ENCODE measurements around the gene ACVR1C.
"Not testable (repeated sequence)": the region's sequence is repeated elsewhere in the genome, so short reads cannot be mapped to it uniquely, and the experiment has no call there.

ACVR1C gene

DNA sequence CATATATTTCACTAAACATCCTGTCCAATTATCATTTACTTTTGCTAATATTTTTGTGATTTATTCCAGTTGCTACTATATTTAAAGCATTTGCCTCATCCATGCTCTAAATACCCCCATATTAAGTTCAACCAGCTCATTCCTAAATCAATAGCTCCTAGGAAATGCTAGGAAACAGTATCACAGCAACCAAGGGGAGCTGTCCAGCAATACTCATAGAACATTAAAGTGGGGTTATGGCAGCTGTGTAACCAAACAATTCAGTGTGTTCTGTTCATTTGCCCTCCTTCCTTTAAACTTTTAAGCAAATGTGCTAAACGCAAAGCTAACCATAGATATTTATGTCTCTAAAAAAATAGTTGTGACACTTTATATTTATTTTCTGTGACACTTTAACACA lies 41.1 kb downstream of the ACVR1C start:
- H3K4me3 ChIP-seq (ENCODE audit: low read depth, low read length): no peak overlapping the region
- TF ChIP-seq, protein P1, sequence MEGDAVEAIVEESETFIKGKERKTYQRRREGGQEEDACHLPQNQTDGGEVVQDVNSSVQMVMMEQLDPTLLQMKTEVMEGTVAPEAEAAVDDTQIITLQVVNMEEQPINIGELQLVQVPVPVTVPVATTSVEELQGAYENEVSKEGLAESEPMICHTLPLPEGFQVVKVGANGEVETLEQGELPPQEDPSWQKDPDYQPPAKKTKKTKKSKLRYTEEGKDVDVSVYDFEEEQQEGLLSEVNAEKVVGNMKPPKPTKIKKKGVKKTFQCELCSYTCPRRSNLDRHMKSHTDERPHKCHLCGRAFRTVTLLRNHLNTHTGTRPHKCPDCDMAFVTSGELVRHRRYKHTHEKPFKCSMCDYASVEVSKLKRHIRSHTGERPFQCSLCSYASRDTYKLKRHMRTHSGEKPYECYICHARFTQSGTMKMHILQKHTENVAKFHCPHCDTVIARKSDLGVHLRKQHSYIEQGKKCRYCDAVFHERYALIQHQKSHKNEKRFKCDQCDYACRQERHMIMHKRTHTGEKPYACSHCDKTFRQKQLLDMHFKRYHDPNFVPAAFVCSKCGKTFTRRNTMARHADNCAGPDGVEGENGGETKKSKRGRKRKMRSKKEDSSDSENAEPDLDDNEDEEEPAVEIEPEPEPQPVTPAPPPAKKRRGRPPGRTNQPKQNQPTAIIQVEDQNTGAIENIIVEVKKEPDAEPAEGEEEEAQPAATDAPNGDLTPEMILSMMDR (IDR thresholded peaks at IDR 0.05; ENCODE audit: borderline replicate concordance, insufficient read depth, low read depth, low read length): no peak

- TF ChIP-seq, protein P1 (IDR thresholded peaks at IDR 0.05; ENCODE audit: borderline replicate concordance, insufficient read depth, low read depth, low read length): no peak
- H3K4me3 ChIP-seq (ENCODE audit: low read depth, low read length): no peak overlapping the region
Observed at GRCh38 chr2:157574165-157574564, 54.5 kb downstream of the ACVR1C start.

- H3K4me3 ChIP-seq (ENCODE audit: low read depth, low read length): no peak overlapping the region
- TF ChIP-seq, protein P1 (IDR thresholded peaks at IDR 0.05; ENCODE audit: borderline replicate concordance, insufficient read depth, low read depth, low read length): peak; percentile 23; the same call in 1 of the 2 replicates
Observed at GRCh38 chr2:157572725-157573124, 55.9 kb downstream of the ACVR1C start.

DNA sequence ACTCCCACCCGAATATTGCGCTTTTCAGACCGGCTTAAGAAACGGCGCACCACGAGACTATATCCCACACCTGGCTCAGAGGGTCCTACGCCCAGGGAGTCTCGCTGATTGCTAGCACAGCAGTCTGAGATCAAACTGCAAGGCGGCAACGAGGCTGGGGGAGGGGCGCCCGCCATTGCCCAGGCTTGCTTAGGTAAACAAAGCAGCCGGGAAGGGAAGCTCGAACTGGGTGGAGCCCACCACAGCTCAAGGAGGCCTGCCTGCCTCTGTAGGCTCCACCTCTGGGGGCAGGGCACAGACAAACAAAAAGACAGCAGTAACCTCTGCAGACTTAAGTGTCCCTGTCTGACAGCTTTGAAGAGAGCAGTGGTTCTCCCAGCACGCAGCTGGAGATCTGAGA lies 62.0 kb downstream of the ACVR1C start:
- H3K4me3 ChIP-seq (ENCODE audit: low read depth, low read length): not testable (repeated sequence)

GRCh38 chr2:157566113-157566512 lies 62.6 kb downstream of the ACVR1C start:
- H3K4me3 ChIP-seq (ENCODE audit: low read depth, low read length): not testable (repeated sequence)

DNA sequence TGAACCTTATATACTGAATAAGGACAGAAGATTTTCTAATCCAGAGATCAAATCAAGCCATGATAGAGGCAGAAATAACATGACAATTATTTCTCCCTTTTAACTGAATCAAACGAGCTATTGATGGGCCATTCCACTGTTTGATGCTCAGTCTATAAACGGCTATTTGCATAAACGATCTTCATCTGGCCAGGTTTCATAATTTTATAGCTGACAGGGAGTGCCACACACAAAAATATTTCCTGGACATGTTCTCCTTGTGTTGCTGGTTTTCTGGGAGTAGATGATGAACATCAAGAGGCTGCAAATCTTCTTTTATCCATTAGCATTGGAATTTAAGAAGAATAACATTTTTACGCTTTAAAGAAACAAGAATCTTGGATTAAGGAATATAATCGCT lies 63.1 kb downstream of the ACVR1C start:
- no peak overlapping the region for H3K4me3 ChIP-seq (ENCODE audit: low read depth, low read length)
- TF ChIP-seq, protein P1 (IDR thresholded peaks at IDR 0.05; ENCODE audit: borderline replicate concordance, insufficient read depth, low read depth, low read length): no peak

- H3K4me3 ChIP-seq (ENCODE audit: low read depth, low read length): no peak overlapping the region
- TF ChIP-seq, protein P1 (IDR thresholded peaks at IDR 0.05; ENCODE audit: borderline replicate concordance, insufficient read depth, low read depth, low read length): no peak
Observed at GRCh38 chr2:157559890-157560289, 68.8 kb downstream of the ACVR1C start.

GRCh38 chr2:157559461-157559860 lies 69.2 kb downstream of the ACVR1C start:
- TF ChIP-seq, protein P1 (IDR thresholded peaks at IDR 0.05; ENCODE audit: borderline replicate concordance, insufficient read depth, low read depth, low read length): no peak
- no peak overlapping the region for H3K4me3 ChIP-seq (ENCODE audit: low read depth, low read length)
